Measurements from ENCODE around the gene DNM2.

Gene DNM2

GRCh38 chr19:10748927-10749434, 31.1 kb downstream of the DNM2 start (continued):
- TF ChIP-seq, protein P1, sequence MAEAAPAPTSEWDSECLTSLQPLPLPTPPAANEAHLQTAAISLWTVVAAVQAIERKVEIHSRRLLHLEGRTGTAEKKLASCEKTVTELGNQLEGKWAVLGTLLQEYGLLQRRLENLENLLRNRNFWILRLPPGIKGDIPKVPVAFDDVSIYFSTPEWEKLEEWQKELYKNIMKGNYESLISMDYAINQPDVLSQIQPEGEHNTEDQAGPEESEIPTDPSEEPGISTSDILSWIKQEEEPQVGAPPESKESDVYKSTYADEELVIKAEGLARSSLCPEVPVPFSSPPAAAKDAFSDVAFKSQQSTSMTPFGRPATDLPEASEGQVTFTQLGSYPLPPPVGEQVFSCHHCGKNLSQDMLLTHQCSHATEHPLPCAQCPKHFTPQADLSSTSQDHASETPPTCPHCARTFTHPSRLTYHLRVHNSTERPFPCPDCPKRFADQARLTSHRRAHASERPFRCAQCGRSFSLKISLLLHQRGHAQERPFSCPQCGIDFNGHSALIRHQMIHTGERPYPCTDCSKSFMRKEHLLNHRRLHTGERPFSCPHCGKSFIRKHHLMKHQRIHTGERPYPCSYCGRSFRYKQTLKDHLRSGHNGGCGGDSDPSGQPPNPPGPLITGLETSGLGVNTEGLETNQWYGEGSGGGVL (tag by site-specific recombination; IDR thresholded peaks at IDR 0.05), result 0 out of 2 replicates have a peak, but pooled peaks have one; percentile 18
- TF ChIP-seq ZNF155 (tag by site-specific recombination; IDR thresholded peaks at IDR 0.05), result no peak
- no peak for TF ChIP-seq ZNF146 (tag by site-specific recombination; IDR thresholded peaks at IDR 0.05)
- TF ChIP-seq, protein P2, sequence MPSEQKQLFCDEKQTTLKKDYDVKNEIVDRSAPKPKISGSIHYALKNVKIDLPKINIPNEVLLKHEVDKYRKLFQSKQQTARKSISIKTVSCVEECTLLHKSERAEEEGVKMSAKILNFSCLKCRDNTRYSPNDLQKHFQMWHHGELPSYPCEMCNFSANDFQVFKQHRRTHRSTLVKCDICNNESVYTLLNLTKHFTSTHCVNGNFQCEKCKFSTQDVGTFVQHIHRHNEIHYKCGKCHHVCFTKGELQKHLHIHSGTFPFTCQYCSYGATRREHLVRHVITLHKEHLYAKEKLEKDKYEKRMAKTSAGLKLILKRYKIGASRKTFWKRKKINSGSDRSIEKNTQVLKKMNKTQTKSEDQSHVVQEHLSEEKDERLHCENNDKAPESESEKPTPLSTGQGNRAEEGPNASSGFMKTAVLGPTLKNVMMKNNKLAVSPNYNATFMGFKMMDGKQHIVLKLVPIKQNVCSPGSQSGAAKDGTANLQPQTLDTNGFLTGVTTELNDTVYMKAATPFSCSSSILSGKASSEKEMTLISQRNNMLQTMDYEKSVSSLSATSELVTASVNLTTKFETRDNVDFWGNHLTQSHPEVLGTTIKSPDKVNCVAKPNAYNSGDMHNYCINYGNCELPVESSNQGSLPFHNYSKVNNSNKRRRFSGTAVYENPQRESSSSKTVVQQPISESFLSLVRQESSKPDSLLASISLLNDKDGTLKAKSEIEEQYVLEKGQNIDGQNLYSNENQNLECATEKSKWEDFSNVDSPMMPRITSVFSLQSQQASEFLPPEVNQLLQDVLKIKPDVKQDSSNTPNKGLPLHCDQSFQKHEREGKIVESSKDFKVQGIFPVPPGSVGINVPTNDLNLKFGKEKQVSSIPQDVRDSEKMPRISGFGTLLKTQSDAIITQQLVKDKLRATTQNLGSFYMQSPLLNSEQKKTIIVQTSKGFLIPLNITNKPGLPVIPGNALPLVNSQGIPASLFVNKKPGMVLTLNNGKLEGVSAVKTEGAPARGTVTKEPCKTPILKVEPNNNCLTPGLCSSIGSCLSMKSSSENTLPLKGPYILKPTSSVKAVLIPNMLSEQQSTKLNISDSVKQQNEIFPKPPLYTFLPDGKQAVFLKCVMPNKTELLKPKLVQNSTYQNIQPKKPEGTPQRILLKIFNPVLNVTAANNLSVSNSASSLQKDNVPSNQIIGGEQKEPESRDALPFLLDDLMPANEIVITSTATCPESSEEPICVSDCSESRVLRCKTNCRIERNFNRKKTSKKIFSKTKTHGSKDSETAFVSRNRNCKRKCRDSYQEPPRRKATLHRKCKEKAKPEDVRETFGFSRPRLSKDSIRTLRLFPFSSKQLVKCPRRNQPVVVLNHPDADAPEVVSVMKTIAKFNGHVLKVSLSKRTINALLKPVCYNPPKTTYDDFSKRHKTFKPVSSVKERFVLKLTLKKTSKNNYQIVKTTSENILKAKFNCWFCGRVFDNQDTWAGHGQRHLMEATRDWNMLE (tag by site-specific recombination; conservative IDR thresholded peaks at IDR 0.05; ENCODE audit: low read depth), result no peak
- no peak for TF ChIP-seq BCL11B (tag by site-specific recombination; IDR thresholded peaks at IDR 0.05; ENCODE audit: low read depth)
- peak; percentile 79; the same call in 1 of the 2 replicates for TF ChIP-seq TRIM28 (IDR thresholded peaks at IDR 0.05; ENCODE audit: borderline replicate concordance, low read length)
- no peak for TF ChIP-seq ZNF747 (tag by site-specific recombination; IDR thresholded peaks at IDR 0.05)
- TF ChIP-seq SCRT2 (tag by site-specific recombination; IDR thresholded peaks at IDR 0.05), result peak; percentile 96
- no peak for TF ChIP-seq RBAK (tag by site-specific recombination; IDR thresholded peaks at IDR 0.05)
- TF ChIP-seq KLF9 (tag by site-specific recombination; IDR thresholded peaks at IDR 0.05; ENCODE audit: low read depth), result no peak
- no peak for TF ChIP-seq ZNF114 (tag by site-specific recombination; IDR thresholded peaks at IDR 0.05)
- TF ChIP-seq ZNF670 (tag by site-specific recombination; IDR thresholded peaks at IDR 0.05; ENCODE audit: low read depth), result no peak
- TF ChIP-seq ZSCAN5A (tag by site-specific recombination; IDR thresholded peaks at IDR 0.05), result no peak
- TF ChIP-seq, protein P3, sequence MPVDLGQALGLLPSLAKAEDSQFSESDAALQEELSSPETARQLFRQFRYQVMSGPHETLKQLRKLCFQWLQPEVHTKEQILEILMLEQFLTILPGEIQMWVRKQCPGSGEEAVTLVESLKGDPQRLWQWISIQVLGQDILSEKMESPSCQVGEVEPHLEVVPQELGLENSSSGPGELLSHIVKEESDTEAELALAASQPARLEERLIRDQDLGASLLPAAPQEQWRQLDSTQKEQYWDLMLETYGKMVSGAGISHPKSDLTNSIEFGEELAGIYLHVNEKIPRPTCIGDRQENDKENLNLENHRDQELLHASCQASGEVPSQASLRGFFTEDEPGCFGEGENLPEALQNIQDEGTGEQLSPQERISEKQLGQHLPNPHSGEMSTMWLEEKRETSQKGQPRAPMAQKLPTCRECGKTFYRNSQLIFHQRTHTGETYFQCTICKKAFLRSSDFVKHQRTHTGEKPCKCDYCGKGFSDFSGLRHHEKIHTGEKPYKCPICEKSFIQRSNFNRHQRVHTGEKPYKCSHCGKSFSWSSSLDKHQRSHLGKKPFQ (tag by site-specific recombination; IDR thresholded peaks at IDR 0.05), result no peak
- TF ChIP-seq ZNF704 (tag by site-specific recombination; IDR thresholded peaks at IDR 0.05), result no peak
- no peak for TF ChIP-seq ZNF138 (tag by site-specific recombination; IDR thresholded peaks at IDR 0.05; ENCODE audit: borderline replicate concordance)
- TF ChIP-seq, protein P4, sequence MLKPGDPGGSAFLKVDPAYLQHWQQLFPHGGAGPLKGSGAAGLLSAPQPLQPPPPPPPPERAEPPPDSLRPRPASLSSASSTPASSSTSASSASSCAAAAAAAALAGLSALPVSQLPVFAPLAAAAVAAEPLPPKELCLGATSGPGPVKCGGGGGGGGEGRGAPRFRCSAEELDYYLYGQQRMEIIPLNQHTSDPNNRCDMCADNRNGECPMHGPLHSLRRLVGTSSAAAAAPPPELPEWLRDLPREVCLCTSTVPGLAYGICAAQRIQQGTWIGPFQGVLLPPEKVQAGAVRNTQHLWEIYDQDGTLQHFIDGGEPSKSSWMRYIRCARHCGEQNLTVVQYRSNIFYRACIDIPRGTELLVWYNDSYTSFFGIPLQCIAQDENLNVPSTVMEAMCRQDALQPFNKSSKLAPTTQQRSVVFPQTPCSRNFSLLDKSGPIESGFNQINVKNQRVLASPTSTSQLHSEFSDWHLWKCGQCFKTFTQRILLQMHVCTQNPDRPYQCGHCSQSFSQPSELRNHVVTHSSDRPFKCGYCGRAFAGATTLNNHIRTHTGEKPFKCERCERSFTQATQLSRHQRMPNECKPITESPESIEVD (tag by site-specific recombination; IDR thresholded peaks at IDR 0.05), result no peak
- no peak for TF ChIP-seq ZNF548 (tag by site-specific recombination; IDR thresholded peaks at IDR 0.05)
- no peak for TF ChIP-seq ZNF423 (tag by site-specific recombination; IDR thresholded peaks at IDR 0.05)
- no peak for TF ChIP-seq ZNF274 (IDR thresholded peaks at IDR 0.05; ENCODE audit: low read length)
- TF ChIP-seq ZNF274 (tag by site-specific recombination; IDR thresholded peaks at IDR 0.05; ENCODE audit: borderline replicate concordance), result no peak
- TF ChIP-seq ZFP41 (tag by site-specific recombination; IDR thresholded peaks at IDR 0.05; ENCODE audit: borderline replicate concordance), result no peak
- TF ChIP-seq SETDB1 (IDR thresholded peaks at IDR 0.05; ENCODE audit: insufficient read length, low read length), result no peak
- TF ChIP-seq ZNF37A (tag by site-specific recombination; IDR thresholded peaks at IDR 0.05), result no peak
- no peak for TF ChIP-seq ZNF302 (tag by site-specific recombination; IDR thresholded peaks at IDR 0.05; ENCODE audit: low read depth)
- TF ChIP-seq, protein P5, sequence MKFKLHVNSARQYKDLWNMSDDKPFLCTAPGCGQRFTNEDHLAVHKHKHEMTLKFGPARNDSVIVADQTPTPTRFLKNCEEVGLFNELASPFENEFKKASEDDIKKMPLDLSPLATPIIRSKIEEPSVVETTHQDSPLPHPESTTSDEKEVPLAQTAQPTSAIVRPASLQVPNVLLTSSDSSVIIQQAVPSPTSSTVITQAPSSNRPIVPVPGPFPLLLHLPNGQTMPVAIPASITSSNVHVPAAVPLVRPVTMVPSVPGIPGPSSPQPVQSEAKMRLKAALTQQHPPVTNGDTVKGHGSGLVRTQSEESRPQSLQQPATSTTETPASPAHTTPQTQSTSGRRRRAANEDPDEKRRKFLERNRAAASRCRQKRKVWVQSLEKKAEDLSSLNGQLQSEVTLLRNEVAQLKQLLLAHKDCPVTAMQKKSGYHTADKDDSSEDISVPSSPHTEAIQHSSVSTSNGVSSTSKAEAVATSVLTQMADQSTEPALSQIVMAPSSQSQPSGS (tag by site-specific recombination; IDR thresholded peaks at IDR 0.05; ENCODE audit: low read depth), result no peak
- TF ChIP-seq ZNF140 (tag by site-specific recombination; IDR thresholded peaks at IDR 0.05), result no peak
